DND-41 (cell line): Measurements from ENCODE around the gene WFDC8.

ENCODE experiments used
- CTCF ChIP-seq: IDR thresholded peaks from 2 replicates; pipeline ENCODE4 v1.5.1; 2012; ENCODE audit warnings: borderline replicate concordance, low read length, moderate library complexity, mild to moderate bottlenecking; ENCODE audit not compliant: poor library complexity, severe bottlenecking; ENCODE audit errors: extremely low read depth
- EZH2 ChIP-seq: IDR thresholded peaks from 3 replicates; pipeline ENCODE4 v1.6.1; 2012; ENCODE audit warnings: borderline replicate concordance, low read depth, mild to moderate bottlenecking, moderate library complexity, low read length, inconsistent platforms; ENCODE audit not compliant: severe bottlenecking

- TF ChIP-seq EZH2 (no peak), CTCF (no peak)
Measured at GRCh38 chr20:45539382-45539781, 39.7 kb downstream of the WFDC8 start, which contains the start of gene WFDC6.
